Calu3 (cell line): ENCODE data around the gene AGER. TPM values are rescaled to one million over a fixed set of nuclear protein-coding genes. Genes with fewer than 3 reads are reported as not detected.

Source experiments
- BruUV-seq: library from RNA; stranded (reverse); fragments of 400-500 nt; replicated peaks from 2 replicates; lab custom pipeline; 2021; lab: Mats Ljungman, UMichigan
- CTCF ChIA-PET: fragments of 300-600 bp; sonication (Branson Sonifier 250); formaldehyde crosslinking; loops from one replicate; lab custom pipeline; 2022; ENCODE audit warnings: antibody characterized with exemption; lab: Charles Lee
- DNase-seq: peaks from one replicate; pipeline ENCODE4 v3.0.0; 2022
- H3K27ac Mint-ChIP-seq: one replicate; pipeline ENCODE4 v1.8.0; 2022; ENCODE audit warnings: mixed read lengths; ENCODE audit not compliant: unreplicated experiment
- H3K27me3 Mint-ChIP-seq: one replicate; pipeline ENCODE4 v1.8.0; 2022; ENCODE audit warnings: mixed read lengths; ENCODE audit not compliant: unreplicated experiment
- H3K36me3 Mint-ChIP-seq: one replicate; pipeline ENCODE4 v1.8.0; 2022; ENCODE audit warnings: mild to moderate bottlenecking, moderate library complexity, mixed read lengths; ENCODE audit not compliant: insufficient read depth, unreplicated experiment
- H3K4me1 Mint-ChIP-seq: one replicate; pipeline ENCODE4 v1.8.0; 2022; ENCODE audit warnings: mild to moderate bottlenecking, low read depth, mixed read lengths; ENCODE audit not compliant: unreplicated experiment
- H3K4me3 Mint-ChIP-seq: one replicate; pipeline ENCODE4 v1.8.0; 2022; ENCODE audit warnings: mild to moderate bottlenecking, low read depth, moderate library complexity, mixed read lengths; ENCODE audit not compliant: unreplicated experiment
- H3K9me3 Mint-ChIP-seq: one replicate; pipeline ENCODE4 v1.8.0; 2022; ENCODE audit warnings: low read depth, mixed read lengths; ENCODE audit not compliant: unreplicated experiment
- intact Hi-C: fragments of 100-400 bp; cut with micrococcal nuclease; formaldehyde crosslinking; loops from one replicate; pipeline ENCODE4 v1.10.0; 2022; ENCODE audit not compliant: unreplicated experiment
- total RNA-seq: library from RNA; stranded (reverse); gene quantifications from 2 replicates; pipeline ENCODE4 v1.2.3, GENCODE V29; 2022
- TF ChIP-seq, protein P1 (sequence below): fragments of 200-600 bp; IDR thresholded peaks from one replicate; pipeline ENCODE4 v1.8.0; 2022; ENCODE audit warnings: antibody characterized with exemption; ENCODE audit not compliant: unreplicated experiment

Gene AGER
- total RNA-seq, 1 experiment from 2014 or later: 14.4 TPM

DNA sequence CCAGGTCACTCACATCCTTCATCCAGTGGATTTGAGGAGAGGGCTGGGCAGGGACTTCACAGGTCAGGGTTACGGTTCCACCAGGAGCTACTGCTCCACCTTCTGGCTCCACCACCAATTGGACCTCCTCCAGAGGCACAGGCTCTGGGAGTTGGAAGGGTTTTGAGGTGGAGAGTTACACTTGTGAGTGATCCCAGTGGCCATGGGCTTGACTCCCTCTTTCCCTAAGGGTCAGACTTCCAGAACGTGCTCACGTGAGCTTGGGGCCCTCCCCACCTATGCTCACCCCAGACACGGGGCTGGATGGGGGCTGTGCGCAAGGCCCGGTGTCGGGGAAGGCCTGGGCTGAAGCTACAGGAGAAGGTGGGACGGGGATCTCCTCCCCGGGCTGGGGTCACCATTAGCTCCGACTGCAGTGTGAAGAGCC is 1.5 kb downstream of the AGER start:
- TF ChIP-seq, protein P1, sequence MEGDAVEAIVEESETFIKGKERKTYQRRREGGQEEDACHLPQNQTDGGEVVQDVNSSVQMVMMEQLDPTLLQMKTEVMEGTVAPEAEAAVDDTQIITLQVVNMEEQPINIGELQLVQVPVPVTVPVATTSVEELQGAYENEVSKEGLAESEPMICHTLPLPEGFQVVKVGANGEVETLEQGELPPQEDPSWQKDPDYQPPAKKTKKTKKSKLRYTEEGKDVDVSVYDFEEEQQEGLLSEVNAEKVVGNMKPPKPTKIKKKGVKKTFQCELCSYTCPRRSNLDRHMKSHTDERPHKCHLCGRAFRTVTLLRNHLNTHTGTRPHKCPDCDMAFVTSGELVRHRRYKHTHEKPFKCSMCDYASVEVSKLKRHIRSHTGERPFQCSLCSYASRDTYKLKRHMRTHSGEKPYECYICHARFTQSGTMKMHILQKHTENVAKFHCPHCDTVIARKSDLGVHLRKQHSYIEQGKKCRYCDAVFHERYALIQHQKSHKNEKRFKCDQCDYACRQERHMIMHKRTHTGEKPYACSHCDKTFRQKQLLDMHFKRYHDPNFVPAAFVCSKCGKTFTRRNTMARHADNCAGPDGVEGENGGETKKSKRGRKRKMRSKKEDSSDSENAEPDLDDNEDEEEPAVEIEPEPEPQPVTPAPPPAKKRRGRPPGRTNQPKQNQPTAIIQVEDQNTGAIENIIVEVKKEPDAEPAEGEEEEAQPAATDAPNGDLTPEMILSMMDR: no peak
- no peak for DNase-seq
- intact Hi-C loops: no loop called here
- H3K4me3 Mint-ChIP-seq: no peak overlapping the region
- H3K27ac Mint-ChIP-seq: no peak overlapping the region
- BruUV-seq: no TSS peak
- CTCF ChIA-PET: interaction anchor here (0.6 to 0.7 kb wide), 2 partner anchors 13 to 23 kb away, joined by 3 read pairs; no protein-coding TSS in a partner anchor
- H3K4me1 Mint-ChIP-seq: peaks cover 15% of the 10 kb centered on the region
- no peaks in the 10 kb centered on the region for H3K27me3 Mint-ChIP-seq
- peaks cover 78% of the 10 kb centered on the region for H3K36me3 Mint-ChIP-seq
- no peaks in the 10 kb centered on the region for H3K9me3 Mint-ChIP-seq

DNA sequence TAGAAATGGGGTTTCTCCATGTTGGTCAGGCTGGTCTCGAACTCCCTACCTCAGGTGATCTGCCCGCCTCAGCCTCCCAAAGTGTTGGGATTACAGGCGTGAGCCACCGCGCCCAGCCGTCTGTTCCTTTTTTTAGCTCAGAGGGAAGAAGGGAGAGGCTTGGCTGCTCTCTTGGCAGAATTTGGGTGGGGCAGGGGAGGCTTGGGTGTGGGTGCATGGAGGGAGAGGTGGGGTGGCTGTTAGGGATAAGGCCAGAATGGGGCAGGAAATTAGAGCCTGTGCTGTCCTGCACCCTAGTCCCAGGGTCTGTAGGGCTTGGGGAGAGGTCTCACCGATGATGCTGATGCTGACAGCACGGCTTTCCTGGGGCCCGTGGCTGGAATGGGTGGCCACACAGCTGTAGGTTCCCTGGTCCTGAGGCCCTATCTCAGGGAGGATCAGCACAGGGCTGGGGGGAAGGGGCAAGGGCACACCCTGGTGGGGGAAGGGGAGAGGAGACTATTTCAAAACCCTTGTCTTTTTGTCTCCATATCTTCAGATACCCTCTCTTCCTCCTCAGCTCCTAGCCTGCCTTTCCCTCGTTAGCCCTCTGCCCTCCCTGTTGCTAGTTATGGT is 2.0 kb downstream of the AGER start:
- Mint-ChIP-seq H3K36me3 (peaks cover 78% of the 10 kb centered on the region), H3K27ac (no peak overlapping the region), H3K9me3 (no peaks in the 10 kb centered on the region), H3K27me3 (no peaks in the 10 kb centered on the region), H3K4me1 (peaks cover 15% of the 10 kb centered on the region), H3K4me3 (no peak overlapping the region)
- CTCF ChIA-PET: no interaction called here
- TF ChIP-seq, protein P1: no peak
- no TSS peak for BruUV-seq
- intact Hi-C loops: no loop called here
- no peak for DNase-seq

DNA sequence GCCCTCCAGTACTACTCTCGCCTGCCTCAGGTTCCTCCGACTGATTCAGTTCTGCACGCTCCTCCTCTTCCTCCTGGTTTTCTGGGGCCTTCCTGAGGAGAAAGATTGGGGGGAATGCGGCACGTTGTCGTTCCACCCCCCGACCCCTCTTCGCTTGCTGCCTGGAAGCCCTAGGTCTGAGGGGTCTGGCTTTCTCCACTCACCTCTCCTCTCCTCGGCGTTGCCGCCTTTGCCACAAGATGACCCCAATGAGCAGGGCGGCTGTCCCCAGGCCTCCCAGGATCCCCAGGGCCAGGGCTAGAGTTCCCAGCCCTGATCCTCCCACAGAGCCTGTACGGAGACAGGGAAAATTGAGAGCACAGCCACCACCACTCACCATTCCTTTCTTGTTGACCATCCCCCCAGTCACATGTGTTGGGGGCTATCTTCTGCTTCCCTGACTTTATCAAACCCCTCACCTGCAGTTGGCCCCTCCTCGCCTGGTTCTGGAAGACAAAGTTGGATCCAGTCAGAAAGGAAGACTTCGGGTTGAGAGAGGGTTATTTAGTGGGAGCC is 2.8 kb downstream of the AGER start:
- TF ChIP-seq, protein P1: no peak
- peaks cover 23% of the 10 kb centered on the region for H3K4me1 Mint-ChIP-seq
- peaks cover 78% of the 10 kb centered on the region for H3K36me3 Mint-ChIP-seq
- intact Hi-C loops: no loop called here
- no TSS peak for BruUV-seq
- no peaks in the 10 kb centered on the region for H3K27me3 Mint-ChIP-seq
- CTCF ChIA-PET: no interaction called here
- H3K27ac Mint-ChIP-seq: no peak overlapping the region
- no peak for DNase-seq
- no peaks in the 10 kb centered on the region for H3K9me3 Mint-ChIP-seq
- no peak overlapping the region for H3K4me3 Mint-ChIP-seq

GRCh38 chr6:32179766-32180405 is 4.2 kb downstream of the AGER start:
- TSS peak; percentile 47 for BruUV-seq
- Mint-ChIP-seq H3K4me1 (peaks cover 27% of the 10 kb centered on the region), H3K27ac (peak overlapping the region; percentile 11), H3K4me3 (peak overlapping the region; percentile 82), H3K27me3 (no peaks in the 10 kb centered on the region), H3K36me3 (peaks cover 80% of the 10 kb centered on the region), H3K9me3 (no peaks in the 10 kb centered on the region)
- intact Hi-C loops: loop anchor here (5.0 kb wide), 1 partner anchor 223 kb away; the partner anchor contains the start of genes NELFE and SKIC2
- DNase-seq: no peak
- CTCF ChIA-PET: interaction anchor here (1.6 kb wide), 1 partner anchor 10 kb away, joined by 8 read pairs; the partner anchor contains the start of gene PBX2
- TF ChIP-seq, protein P1: no peak
